NCI-H2171 treated with DMSO at 0.1 percent for 48 hours (cell line): ENCODE data around the gene MRGPRF.

ENCODE experiments used
- DNase-seq: peaks from one replicate; lab custom pipeline; 2025; lab: John Stamatoyannopoulos, UW

The MRGPRF gene

GRCh38 chr11:69022260-69022659, 9.2 kb upstream of the MRGPRF start:
- peak; percentile 10 for DNase-seq

- DNase-seq = no peak
Measured at GRCh38 chr11:69018924-69019323, 5.9 kb upstream of the MRGPRF start.

- DNase-seq = no peak
Measured at GRCh38 chr11:69017951-69018350, 4.9 kb upstream of the MRGPRF start.

- DNase-seq = no peak
Measured at GRCh38 chr11:69014898-69015549, 2.0 kb upstream of the MRGPRF start.

- no peak for DNase-seq
Measured at GRCh38 chr11:69014084-69014851, 1.2 kb upstream of the MRGPRF start.

GRCh38 chr11:69012092-69013008, 696 bp downstream of the MRGPRF start:
- no peak for DNase-seq

GRCh38 chr11:69011624-69012091, 1.4 kb downstream of the MRGPRF start:
- no peak for DNase-seq

GRCh38 chr11:69010964-69011623, 2.0 kb downstream of the MRGPRF start:
- no peak for DNase-seq

- DNase-seq = no peak
Measured at GRCh38 chr11:69010361-69010891, 2.6 kb downstream of the MRGPRF start.

GRCh38 chr11:69009441-69010211, 3.4 kb downstream of the MRGPRF start:
- DNase-seq = no peak

- no peak for DNase-seq
Measured at GRCh38 chr11:69008737-69009440, 4.2 kb downstream of the MRGPRF start.

- peak; percentile 39 for DNase-seq
Measured at GRCh38 chr11:69007975-69008381, 5.1 kb downstream of the MRGPRF start.

GRCh38 chr11:69006816-69007215, 6.2 kb downstream of the MRGPRF start:
- DNase-seq = no peak

- DNase-seq = no peak
Measured at GRCh38 chr11:69005631-69006368, 7.2 kb downstream of the MRGPRF start.

GRCh38 chr11:69005183-69005630, 7.8 kb downstream of the MRGPRF start:
- DNase-seq = no peak

- DNase-seq = no peak
Measured at GRCh38 chr11:69004411-69005182, 8.4 kb downstream of the MRGPRF start.

- no peak for DNase-seq
Measured at GRCh38 chr11:69003866-69004367, 9.1 kb downstream of the MRGPRF start.

GRCh38 chr11:69003301-69003865, 9.7 kb downstream of the MRGPRF start:
- no peak for DNase-seq
